A549 (cell line): ENCODE results near the gene FBLN1. TPM values are rescaled to one million over a fixed set of nuclear protein-coding genes. Genes with fewer than 3 reads are reported as not detected.

Experiments used
- ATAC-seq, 2 experiments: fragments of 200-7000 bp in 1 of 2; fragments of >200 bp in 1 of 2; cut with Nextera tagmentation in 1 of 2; cut with Tn5 transposase in 1 of 2; 3 replicates each; pipeline versions ENCODE4 v1.8.0 to v1.9.1; 2018 to 2020; ENCODE audit warnings: mild to moderate bottlenecking in 1 of 2, moderate library complexity in 1 of 2
- CTCF ChIA-PET: fragments of 300-600 bp; sonication (Branson Sonifier 250); formaldehyde crosslinking; extraction: SDS; loops from one replicate; lab custom pipeline; 2021; ENCODE audit warnings: antibody characterized with exemption, inconsistent platforms; lab: Yijun Ruan, JAX
- POLR2A ChIA-PET: fragments of 350-600 bp; formaldehyde crosslinking; extraction: SDS; loops from one replicate; lab custom pipeline; 2021; ENCODE audit warnings: antibody characterized with exemption, inconsistent platforms; lab: Yijun Ruan, JAX
- DNase-seq, 2 experiments: peaks; one replicate each; pipeline versions ENCODE4 v3.0.0 to v3.0.0-alpha.2; 2011 to 2016; ENCODE audit warnings: low read depth in 1 of 2, low spot score in 1 of 2
- FAIRE-seq: peaks from 2 replicates; lab custom pipeline; 2011; peaks lifted over from hg19 to GRCh38; lab: Jason Lieb, UNC
- H3K27ac ChIP-seq, 2 experiments: fragments of >200 bp; sonication (Bioruptor Twin); formaldehyde crosslinking; 3 replicates each; pipeline ENCODE4 v1.5.1; 2016 to 2017
- H3K4me1 ChIP-seq: fragments of >200 bp; sonication (Bioruptor Twin); formaldehyde crosslinking; 3 replicates; pipeline ENCODE4 v1.6.1; 2016
- H3K4me2 ChIP-seq: fragments of >200 bp; sonication (Bioruptor Twin); formaldehyde crosslinking; 3 replicates; pipeline ENCODE4 v1.6.1; 2016
- H3K4me3 ChIP-seq: fragments of >200 bp; sonication (Bioruptor Twin); formaldehyde crosslinking; 3 replicates; pipeline ENCODE4 v1.5.1; 2016
- H3K9me3 ChIP-seq: fragments of >200 bp; sonication (Bioruptor Twin); formaldehyde crosslinking; 3 replicates; pipeline ENCODE4 v1.6.1; 2016
- ATOH8 ChIP-seq: fragments of 250-450 bp; sonication (Bioruptor Pico); IDR thresholded peaks from 2 replicates; pipeline ENCODE4 v1.5.0; 2020; ENCODE audit warnings: low read depth, mild to moderate bottlenecking, moderate library complexity
- BHLHE40 ChIP-seq: IDR thresholded peaks from 2 replicates; pipeline ENCODE4 v1.6.1; 2012; ENCODE audit warnings: low read depth, low read length, inconsistent platforms
- CEBPB ChIP-seq, 2 experiments: fragments of >200 bp in 1 of 2; sonication (Bioruptor Twin) in 1 of 2; formaldehyde crosslinking in 1 of 2; IDR thresholded peaks; 2 replicates each; pipeline ENCODE4 v1.6.1; 2012 to 2016
- CHD2 ChIP-seq: fragments of 150-350 bp; IDR thresholded peaks from 2 replicates; pipeline ENCODE4 v1.6.1; 2014; ENCODE audit warnings: low read length; ENCODE audit not compliant: partially characterized antibody
- EP300 ChIP-seq, 2 experiments: fragments of >200 bp; sonication (Bioruptor Twin); formaldehyde crosslinking; IDR thresholded peaks; 2 replicates in 1 of 2; 3 replicates in 1 of 2; pipeline ENCODE4 v1.6.1; 2016 to 2017
- FOSL2 ChIP-seq, 2 experiments: fragments of 450-650 bp in 1 of 2; fragments of >200 bp in 1 of 2; sonication (Bioruptor Twin) in 1 of 2; formaldehyde crosslinking; IDR thresholded peaks; 2 replicates each; pipeline versions ENCODE4 v1.5.0 to v1.6.1; 2016 to 2020; ENCODE audit warnings: mild to moderate bottlenecking in 1 of 2, moderate library complexity in 1 of 2
- FOXS1 ChIP-seq: fragments of 250-450 bp; sonication (Bioruptor Pico); IDR thresholded peaks from 2 replicates; pipeline ENCODE4 v1.5.0; 2020; ENCODE audit warnings: mild to moderate bottlenecking, moderate library complexity
- GATA3 ChIP-seq: IDR thresholded peaks from 2 replicates; pipeline ENCODE4 v1.6.1; 2012; ENCODE audit warnings: borderline replicate concordance
- HMGXB4 ChIP-seq: fragments of 250-450 bp; sonication (Bioruptor Pico); IDR thresholded peaks from 2 replicates; pipeline ENCODE4 v1.5.0; 2021; ENCODE audit warnings: mild to moderate bottlenecking, moderate library complexity, borderline replicate concordance
- HOXB13 ChIP-seq: fragments of 250-450 bp; sonication (Bioruptor Pico); IDR thresholded peaks from 2 replicates; pipeline ENCODE4 v1.5.0; 2020; ENCODE audit warnings: low read depth, mild to moderate bottlenecking, moderate library complexity
- JUNB ChIP-seq: fragments of >200 bp; sonication (Bioruptor Twin); formaldehyde crosslinking; IDR thresholded peaks from 2 replicates; pipeline ENCODE4 v1.6.1; 2016
- KDM1A ChIP-seq: fragments of 200-600 bp; sonication (generic); IDR thresholded peaks from 2 replicates; pipeline ENCODE4 v1.6.1; 2016; ENCODE audit warnings: low read depth, mild to moderate bottlenecking
- MAZ ChIP-seq: fragments of 150-350 bp; IDR thresholded peaks from 2 replicates; pipeline ENCODE4 v1.6.1; 2014; ENCODE audit warnings: antibody characterized with exemption, low read depth, low read length, borderline replicate concordance
- NPAS2 ChIP-seq: fragments of 250-450 bp; sonication (Bioruptor Pico); IDR thresholded peaks from 2 replicates; pipeline ENCODE4 v1.8.0; 2022; ENCODE audit warnings: mild to moderate bottlenecking, moderate library complexity, borderline replicate concordance
- NR3C1 ChIP-seq: fragments of >200 bp; sonication (Bioruptor Twin); formaldehyde crosslinking; IDR thresholded peaks from 3 replicates; pipeline ENCODE4 v1.6.1; 2017
- POLR2AphosphoS2 ChIP-seq: conservative IDR thresholded peaks from 2 replicates; pipeline ENCODE4 v1.6.1; 2012; ENCODE audit warnings: low read length, improper control_type of control experiment, inconsistent platforms
- RARB ChIP-seq: fragments of 250-450 bp; sonication (Bioruptor Pico); IDR thresholded peaks from 2 replicates; pipeline ENCODE4 v1.8.0; 2021; ENCODE audit warnings: mild to moderate bottlenecking, moderate library complexity
- RNF2 ChIP-seq: fragments of 200-600 bp; sonication (generic); IDR thresholded peaks from 2 replicates; pipeline ENCODE4 v1.6.1; 2016; ENCODE audit warnings: low read depth, mild to moderate bottlenecking, antibody characterized with exemption, moderate library complexity, borderline replicate concordance
- TFCP2L1 ChIP-seq: fragments of 250-450 bp; sonication (Bioruptor Pico); IDR thresholded peaks from 2 replicates; pipeline ENCODE4 v1.5.0; 2021; ENCODE audit warnings: mild to moderate bottlenecking
- USF2 ChIP-seq: fragments of 450-650 bp; IDR thresholded peaks from 2 replicates; pipeline ENCODE4 v1.6.1; 2014; ENCODE audit warnings: antibody characterized with exemption
- ZFP36 ChIP-seq: fragments of 450-650 bp; IDR thresholded peaks from 2 replicates; pipeline ENCODE4 v1.6.1; 2014; ENCODE audit warnings: borderline replicate concordance; ENCODE audit not compliant: partially characterized antibody
- ZNF302 ChIP-seq: fragments of 250-450 bp; sonication (Bioruptor Pico); IDR thresholded peaks from 2 replicates; pipeline ENCODE4 v1.9.0; 2021; ENCODE audit warnings: inconsistent platforms, mild to moderate bottlenecking, moderate library complexity
- WGBS: methylation state at CpG from one replicate; pipeline ENCODE4 v1.1.6; 2017; ENCODE audit errors: missing lambda C conversion rate; 5-methylcytosine and 5-hydroxymethylcytosine counted together
- polyA plus RNA-seq, 4 experiments: library from polyadenylated mRNA; depleted of rRNA in 3 of 4; stranded (reverse); fragments of >200 nt; fragmentation: RNase III in 1 of 4; extraction: RNeasy Plus Mini Kit Qiagen cat#74134 plus additional on column Dnase treatment in 1 of 4; gene quantifications; 2 replicates in 3 of 4; 3 replicates in 1 of 4; pipeline ENCODE4 v1.2.3, GENCODE V29; 2011 to 2017

Gene FBLN1
- polyA plus RNA-seq, 2 of the 4 experiments (the other 2 are of a cell fraction): 18.2 to 32.7 TPM

- ATAC-seq (no peak), FAIRE-seq (no peak), DNase-seq (no peak)
- no peak overlapping the region for H3K4me3 ChIP-seq
- peaks cover 4% of the 10 kb centered on the region; the same call in 1 of the 3 replicates for H3K9me3 ChIP-seq
- ChIA-PET CTCF (interaction anchor here (0.8 to 3.0 kb wide), 2 partner anchors 21 to 83 kb away, joined by 4 to 9 read pairs; no protein-coding TSS in a partner anchor), POLR2A (no interaction called here)
- H3K4me2 ChIP-seq: no peak overlapping the region
- WGBS: 92% methylated on average over 11 of the region's 11 CpGs
- no peak for TF ChIP-seq ZNF302 (CRISPR knock-in tag)
- TF ChIP-seq NR3C1: no peak
- TF ChIP-seq RARB (CRISPR knock-in tag): no peak
- TF ChIP-seq KDM1A: no peak
- TF ChIP-seq EP300 (IDR thresholded peaks at IDR 0.05): no peak
- no peak for TF ChIP-seq BHLHE40
- TF ChIP-seq USF2: no peak
- TF ChIP-seq CEBPB (IDR thresholded peaks at IDR 0.05): no peak
- TF ChIP-seq TFCP2L1 (CRISPR knock-in tag): no peak
- TF ChIP-seq RNF2: no peak
- TF ChIP-seq POLR2AphosphoS2: no peak
- TF ChIP-seq GATA3: no peak
- no peak for TF ChIP-seq HMGXB4 (CRISPR knock-in tag)
- TF ChIP-seq FOXS1 (CRISPR knock-in tag): no peak
- no peak for TF ChIP-seq MAZ
- TF ChIP-seq NPAS2: no peak
- TF ChIP-seq ZFP36: no peak
- no peak for TF ChIP-seq JUNB
- no peak for TF ChIP-seq CHD2
- peaks cover 7% of the 10 kb centered on the region; the same call in 2 of the 3 replicates for H3K4me1 ChIP-seq
- no peak overlapping the region for H3K27ac ChIP-seq
Measured at GRCh38 chr22:45470871-45471270, 31.8 kb upstream of the FBLN1 start.

- CTCF ChIA-PET: no interaction called here
- H3K4me2 ChIP-seq: no peak overlapping the region
- DNase-seq (no peak), ATAC-seq (no peak), FAIRE-seq (no peak)
- H3K4me3 ChIP-seq: no peak overlapping the region
- H3K4me1 ChIP-seq: peaks cover 10% of the 10 kb centered on the region
- no peak for TF ChIP-seq FOSL2 (IDR thresholded peaks at IDR 0.05)
- TF ChIP-seq FOSL2 (CRISPR knock-in tag; IDR thresholded peaks at IDR 0.05): 0 out of 2 replicates have a peak, but pooled peaks have one; percentile 19
- TF ChIP-seq ATOH8 (CRISPR knock-in tag): no peak
- TF ChIP-seq HOXB13 (CRISPR knock-in tag): no peak
- no peak for TF ChIP-seq CEBPB (IDR thresholded peaks at IDR 0.05)
- peaks cover 4% of the 10 kb centered on the region; the same call in 1 of the 3 replicates for H3K9me3 ChIP-seq
- POLR2A ChIA-PET: no interaction called here
- H3K27ac ChIP-seq: no peak overlapping the region
- 69% methylated on average over 3 of the region's 3 CpGs for WGBS
Measured at GRCh38 chr22:45472426-45472825, 30.3 kb upstream of the FBLN1 start.
